ENCODE results near the gene PPL.

DNA sequence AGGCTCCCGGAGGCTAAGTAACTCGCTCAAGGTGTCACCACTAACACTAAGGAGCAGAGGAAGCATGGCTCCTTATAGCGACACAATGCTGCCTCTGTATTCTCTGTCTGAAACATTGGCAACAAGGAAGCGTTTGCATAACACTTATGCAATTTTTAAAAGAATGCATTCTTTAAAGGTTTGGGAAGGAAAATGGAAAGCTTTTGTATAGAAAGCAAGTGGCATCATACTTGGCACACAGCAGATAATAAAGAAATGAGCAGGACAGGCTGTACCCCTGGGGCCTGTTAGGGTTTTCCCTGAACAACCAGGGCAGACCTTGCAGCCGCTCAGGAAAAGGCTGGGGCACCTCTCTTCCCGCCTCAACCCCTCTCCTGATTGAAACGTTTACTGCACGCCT is 36.9 kb downstream of the PPL start:
- TF ChIP-seq, protein P1, sequence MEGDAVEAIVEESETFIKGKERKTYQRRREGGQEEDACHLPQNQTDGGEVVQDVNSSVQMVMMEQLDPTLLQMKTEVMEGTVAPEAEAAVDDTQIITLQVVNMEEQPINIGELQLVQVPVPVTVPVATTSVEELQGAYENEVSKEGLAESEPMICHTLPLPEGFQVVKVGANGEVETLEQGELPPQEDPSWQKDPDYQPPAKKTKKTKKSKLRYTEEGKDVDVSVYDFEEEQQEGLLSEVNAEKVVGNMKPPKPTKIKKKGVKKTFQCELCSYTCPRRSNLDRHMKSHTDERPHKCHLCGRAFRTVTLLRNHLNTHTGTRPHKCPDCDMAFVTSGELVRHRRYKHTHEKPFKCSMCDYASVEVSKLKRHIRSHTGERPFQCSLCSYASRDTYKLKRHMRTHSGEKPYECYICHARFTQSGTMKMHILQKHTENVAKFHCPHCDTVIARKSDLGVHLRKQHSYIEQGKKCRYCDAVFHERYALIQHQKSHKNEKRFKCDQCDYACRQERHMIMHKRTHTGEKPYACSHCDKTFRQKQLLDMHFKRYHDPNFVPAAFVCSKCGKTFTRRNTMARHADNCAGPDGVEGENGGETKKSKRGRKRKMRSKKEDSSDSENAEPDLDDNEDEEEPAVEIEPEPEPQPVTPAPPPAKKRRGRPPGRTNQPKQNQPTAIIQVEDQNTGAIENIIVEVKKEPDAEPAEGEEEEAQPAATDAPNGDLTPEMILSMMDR (IDR thresholded peaks at IDR 0.05) = no peak
- no peak for TF ChIP-seq POLR2A (IDR thresholded peaks at IDR 0.05)

Measured in tibial nerve (tissue), 3 donors.